ENCODE data around the gene EIF4A3.

Gene EIF4A3

GRCh38 chr17:80132906-80133625 is 13.9 kb downstream of the EIF4A3 start:
- no peak for DNase-seq

- no peak for DNase-seq
These were observed 15.9 kb downstream of the EIF4A3 start for GRCh38 chr17:80130992-80131391.

- DNase-seq, result peak; percentile 69
These were observed 17.8 kb downstream of the EIF4A3 start for GRCh38 chr17:80129006-80129565.

- no peak for DNase-seq
These were observed 20.5 kb downstream of the EIF4A3 start for GRCh38 chr17:80126449-80126715.

GRCh38 chr17:80125656-80126448 is 21.1 kb downstream of the EIF4A3 start:
- DNase-seq, result no peak

- DNase-seq, result peak; percentile 43
These were observed 22.5 kb downstream of the EIF4A3 start for GRCh38 chr17:80124351-80124981.

GRCh38 chr17:80123791-80124190 is 23.1 kb downstream of the EIF4A3 start:
- no peak for DNase-seq

GRCh38 chr17:80122926-80123505 is 23.9 kb downstream of the EIF4A3 start:
- DNase-seq, result no peak

GRCh38 chr17:80122026-80122575 is 24.8 kb downstream of the EIF4A3 start:
- no peak for DNase-seq

GRCh38 chr17:80119839-80120238 is 27.1 kb downstream of the EIF4A3 start:
- DNase-seq, result no peak

- no peak for DNase-seq
These were observed 27.6 kb downstream of the EIF4A3 start for GRCh38 chr17:80119271-80119791.

- peak; percentile 13 for DNase-seq
These were observed 28.2 kb downstream of the EIF4A3 start for GRCh38 chr17:80118601-80119270.

- DNase-seq, result no peak
These were observed 29.2 kb downstream of the EIF4A3 start for GRCh38 chr17:80117491-80118401.

GRCh38 chr17:80116921-80117380 is 30.0 kb downstream of the EIF4A3 start:
- no peak for DNase-seq

- no peak for DNase-seq
These were observed 30.5 kb downstream of the EIF4A3 start for GRCh38 chr17:80116276-80116920.

GRCh38 chr17:80115159-80115558 is 31.8 kb downstream of the EIF4A3 start:
- no peak for DNase-seq

- no peak for DNase-seq
These were observed 32.2 kb downstream of the EIF4A3 start for GRCh38 chr17:80114758-80115157.

- DNase-seq, result no peak
These were observed 33.9 kb downstream of the EIF4A3 start for GRCh38 chr17:80113033-80113484.

- DNase-seq, result no peak
These were observed 34.4 kb downstream of the EIF4A3 start for GRCh38 chr17:80112471-80113032.
